Neuron (in vitro differentiated cells): Measurements from ENCODE around the gene CAMK1.

ENCODE experiments used
- H2AFZ ChIP-seq: one replicate; pipeline ENCODE4 v1.6.1; 2013; ENCODE audit warnings: low read depth, mild to moderate bottlenecking, inconsistent platforms, low read length, moderate library complexity
- H3K27me3 ChIP-seq: one replicate; pipeline ENCODE4 v1.6.1; 2013; ENCODE audit warnings: low read length; ENCODE audit not compliant: insufficient read depth
- H3K36me3 ChIP-seq: one replicate; pipeline ENCODE4 v1.6.1; 2013; ENCODE audit warnings: low read length; ENCODE audit not compliant: insufficient read depth
- H3K4me1 ChIP-seq: one replicate; pipeline ENCODE4 v1.6.1; 2013; ENCODE audit warnings: low read length; ENCODE audit not compliant: insufficient read depth
- H3K4me3 ChIP-seq: 2 replicates; pipeline ENCODE4 v1.5.1; 2013; ENCODE audit warnings: mild to moderate bottlenecking, low read length, moderate library complexity
- H3K9me3 ChIP-seq: one replicate; pipeline ENCODE4 v1.6.1; 2013; ENCODE audit warnings: low read length

CAMK1 gene

DNA sequence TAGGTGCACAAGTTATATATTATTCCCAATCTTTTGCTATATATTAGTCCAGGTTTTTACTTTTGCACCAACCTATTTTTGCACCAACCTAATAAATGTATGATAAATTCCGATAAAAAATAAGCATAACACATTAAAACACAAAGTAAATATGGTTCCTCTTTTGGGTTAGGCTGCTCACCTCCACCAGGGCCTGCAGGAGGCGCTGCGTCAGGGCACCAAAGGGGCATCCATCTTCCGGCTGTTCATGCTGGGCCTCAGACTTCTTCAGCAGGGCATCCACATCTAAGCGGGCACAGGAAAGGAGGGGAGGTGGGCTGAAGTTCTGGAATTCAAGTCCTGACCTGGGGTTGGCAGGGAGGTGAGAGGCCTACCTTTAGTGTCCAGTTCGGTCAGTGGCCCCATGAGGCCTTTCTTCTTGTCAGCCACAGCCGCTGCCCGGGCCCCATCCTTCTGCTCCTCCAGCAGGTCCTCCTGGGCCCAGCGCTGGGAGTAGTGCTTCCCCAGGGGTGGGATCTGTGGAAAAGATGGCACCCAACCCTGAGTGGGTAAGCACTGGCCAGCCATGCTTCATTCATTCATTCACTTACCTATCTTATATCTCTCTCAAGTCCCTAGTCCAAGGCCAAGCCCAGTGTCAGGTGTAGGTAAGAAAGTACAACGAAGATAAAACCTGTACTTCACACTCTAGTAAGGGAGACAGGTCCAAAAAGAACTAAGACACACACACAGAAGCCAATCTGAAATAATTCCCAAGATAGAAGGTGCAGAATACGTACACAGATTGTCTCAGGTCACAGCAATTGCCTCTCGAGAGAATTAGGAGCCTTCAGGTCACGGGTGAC lies 17.3 kb upstream of the CAMK1 start:
- Histone ChIP-seq H3K36me3 (peaks cover 68% of the 10 kb centered on the region), H2AFZ (no peak overlapping the region), H3K9me3 (no peaks in the 10 kb centered on the region), H3K4me3 (no peak overlapping the region), H3K27me3 (no peaks in the 10 kb centered on the region), H3K4me1 (peaks cover 6% of the 10 kb centered on the region)

GRCh38 chr3:9786209-9786739 lies 16.5 kb upstream of the CAMK1 start:
- Histone ChIP-seq H3K27me3 (no peaks in the 10 kb centered on the region), H3K4me1 (no peaks in the 10 kb centered on the region), H3K36me3 (peaks cover 75% of the 10 kb centered on the region), H3K9me3 (no peaks in the 10 kb centered on the region), H2AFZ (no peak overlapping the region), H3K4me3 (no peak overlapping the region)

- Histone ChIP-seq H3K4me1 (no peaks in the 10 kb centered on the region), H3K4me3 (no peak overlapping the region), H3K36me3 (peaks cover 71% of the 10 kb centered on the region), H3K9me3 (no peaks in the 10 kb centered on the region), H2AFZ (no peak overlapping the region), H3K27me3 (no peaks in the 10 kb centered on the region)
Observed at GRCh38 chr3:9785602-9786001, 15.9 kb upstream of the CAMK1 start.

- Histone ChIP-seq H2AFZ (no peak overlapping the region), H3K27me3 (no peaks in the 10 kb centered on the region), H3K9me3 (no peaks in the 10 kb centered on the region), H3K4me3 (no peak overlapping the region), H3K36me3 (peaks cover 71% of the 10 kb centered on the region), H3K4me1 (no peaks in the 10 kb centered on the region)
Observed at GRCh38 chr3:9784965-9785364, 15.2 kb upstream of the CAMK1 start.

DNA sequence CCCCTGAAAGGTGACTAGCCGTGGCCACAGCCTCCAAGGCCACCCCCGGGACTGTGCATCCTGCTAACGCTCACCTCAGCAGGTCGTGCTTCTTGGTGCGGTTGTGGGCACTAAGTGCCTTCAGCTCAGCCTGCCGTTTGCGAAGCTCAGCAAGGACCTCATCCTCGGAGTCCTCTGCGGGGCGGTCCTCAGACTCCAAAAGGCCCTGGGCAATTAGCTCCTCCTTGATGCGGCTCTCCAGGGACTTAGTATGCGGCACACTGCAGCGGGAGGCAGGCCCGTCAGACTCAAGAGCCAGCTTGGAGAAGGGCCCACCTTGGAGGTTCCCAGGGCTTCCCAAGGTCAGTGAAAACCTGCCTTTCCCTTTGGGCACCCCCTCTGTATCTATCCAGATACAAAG lies 14.2 kb upstream of the CAMK1 start:
- Histone ChIP-seq H2AFZ (no peak overlapping the region), H3K27me3 (no peaks in the 10 kb centered on the region), H3K4me1 (no peaks in the 10 kb centered on the region), H3K4me3 (no peak overlapping the region), H3K36me3 (peaks cover 63% of the 10 kb centered on the region), H3K9me3 (no peaks in the 10 kb centered on the region)

- H3K4me3 ChIP-seq = no peak overlapping the region
- H2AFZ ChIP-seq = no peak overlapping the region
- peaks cover 61% of the 10 kb centered on the region for H3K36me3 ChIP-seq
- H3K4me1 ChIP-seq = no peaks in the 10 kb centered on the region
- H3K27me3 ChIP-seq = no peaks in the 10 kb centered on the region
- H3K9me3 ChIP-seq = no peaks in the 10 kb centered on the region
Observed at GRCh38 chr3:9782770-9783169, 13.0 kb upstream of the CAMK1 start.

DNA sequence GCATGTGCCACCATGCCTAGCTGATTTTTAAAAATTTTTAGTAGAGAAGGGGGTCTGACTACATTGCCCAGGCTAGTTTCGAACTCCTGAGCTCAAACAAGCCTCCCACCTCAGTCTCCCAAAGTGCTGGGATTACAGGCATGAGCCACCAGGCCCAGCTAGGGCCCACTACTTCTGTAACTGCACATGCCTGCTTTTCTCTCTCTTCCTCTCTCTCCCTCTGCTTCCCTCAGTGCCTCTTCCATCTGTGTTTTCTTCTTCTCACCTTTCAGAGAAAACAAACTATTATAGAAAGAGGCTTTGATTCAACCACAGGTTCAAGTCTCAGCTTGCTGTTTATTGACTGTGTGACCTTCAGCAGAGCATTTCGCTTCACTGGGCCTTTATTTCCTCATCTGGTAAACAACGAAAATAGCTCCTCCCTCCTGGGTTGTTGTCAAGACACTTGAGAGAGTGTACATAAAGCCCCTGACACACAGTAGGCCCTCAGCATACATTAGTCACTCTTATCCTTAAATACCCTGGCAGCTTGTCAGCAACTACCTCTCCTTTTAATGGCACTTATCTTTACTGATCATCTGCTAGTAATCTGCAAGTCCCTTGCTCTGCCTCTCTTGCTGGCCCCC lies 12.3 kb upstream of the CAMK1 start:
- Histone ChIP-seq H2AFZ (no peak overlapping the region), H3K4me3 (no peak overlapping the region), H3K9me3 (no peaks in the 10 kb centered on the region), H3K36me3 (peaks cover 55% of the 10 kb centered on the region), H3K4me1 (no peaks in the 10 kb centered on the region), H3K27me3 (no peaks in the 10 kb centered on the region)

- Histone ChIP-seq H3K36me3 (peaks cover 49% of the 10 kb centered on the region), H3K9me3 (no peaks in the 10 kb centered on the region), H2AFZ (no peak overlapping the region), H3K4me3 (no peak overlapping the region), H3K27me3 (no peaks in the 10 kb centered on the region), H3K4me1 (no peaks in the 10 kb centered on the region)
Observed at GRCh38 chr3:9781551-9781950, 11.8 kb upstream of the CAMK1 start.

DNA sequence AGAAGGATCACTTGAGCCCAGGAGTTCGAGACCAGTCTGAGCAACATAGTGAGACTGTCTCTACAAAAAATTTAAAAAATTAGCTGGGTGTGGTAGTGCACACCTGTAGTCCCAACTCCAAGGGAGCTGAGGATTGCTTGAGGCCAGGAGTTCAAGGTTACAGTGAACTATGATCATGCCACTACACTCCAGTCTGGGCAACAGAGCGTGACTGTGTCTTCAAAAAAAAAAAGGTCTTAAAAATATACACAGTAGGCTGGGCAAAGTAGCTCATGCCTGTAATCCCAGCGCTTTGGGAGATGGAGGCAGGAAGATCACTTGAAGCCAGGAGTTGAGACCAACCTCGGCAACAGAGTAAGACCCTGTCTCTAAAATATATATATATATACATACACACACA lies 11.2 kb upstream of the CAMK1 start:
- Histone ChIP-seq H3K4me1 (no peaks in the 10 kb centered on the region), H3K9me3 (no peaks in the 10 kb centered on the region), H2AFZ (no peak overlapping the region), H3K36me3 (peaks cover 44% of the 10 kb centered on the region), H3K27me3 (no peaks in the 10 kb centered on the region), H3K4me3 (no peak overlapping the region)

DNA sequence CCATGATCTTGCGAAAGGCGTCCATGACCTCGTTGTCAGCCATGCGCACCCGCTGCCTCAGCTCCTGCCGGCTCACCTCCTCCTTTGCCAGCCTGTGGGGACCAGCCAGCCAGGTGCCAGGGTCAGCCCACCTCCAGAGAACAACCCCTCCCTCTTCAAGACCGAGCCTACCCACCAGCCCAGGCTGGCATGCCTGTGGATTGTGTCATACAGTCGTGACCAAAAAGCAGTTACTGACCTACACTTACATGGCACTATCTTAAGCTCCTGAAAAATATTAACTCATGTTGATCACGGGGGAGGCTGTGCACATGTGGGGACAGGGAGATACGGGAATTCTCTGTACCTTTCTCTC lies 10.7 kb upstream of the CAMK1 start:
- peaks cover 41% of the 10 kb centered on the region for H3K36me3 ChIP-seq
- H2AFZ ChIP-seq = no peak overlapping the region
- no peaks in the 10 kb centered on the region for H3K9me3 ChIP-seq
- no peak overlapping the region for H3K4me3 ChIP-seq
- no peaks in the 10 kb centered on the region for H3K27me3 ChIP-seq
- H3K4me1 ChIP-seq = no peaks in the 10 kb centered on the region

- peaks cover 36% of the 10 kb centered on the region for H3K36me3 ChIP-seq
- no peaks in the 10 kb centered on the region for H3K4me1 ChIP-seq
- no peaks in the 10 kb centered on the region for H3K9me3 ChIP-seq
- no peaks in the 10 kb centered on the region for H3K27me3 ChIP-seq
- H3K4me3 ChIP-seq = no peak overlapping the region
- no peak overlapping the region for H2AFZ ChIP-seq
Observed at GRCh38 chr3:9779721-9780457, 10.1 kb upstream of the CAMK1 start.

- H3K4me3 ChIP-seq = no peak overlapping the region
- no peaks in the 10 kb centered on the region for H3K9me3 ChIP-seq
- no peak overlapping the region for H2AFZ ChIP-seq
- H3K4me1 ChIP-seq = no peaks in the 10 kb centered on the region
- no peaks in the 10 kb centered on the region for H3K27me3 ChIP-seq
- H3K36me3 ChIP-seq = peaks cover 35% of the 10 kb centered on the region
Observed at GRCh38 chr3:9779075-9779593, 9.4 kb upstream of the CAMK1 start.
